ENCODE data around the gene CHST12.

CHST12 gene

GRCh38 chr7:2441430-2442058 lies 38.1 kb downstream of the CHST12 start:
- no peaks in the 10 kb centered on the region for H3K9me3 ChIP-seq (ENCODE audit: control insufficient read depth in 1 of 2, low read length in 2 of 2)
- H3K4me1 ChIP-seq (ENCODE audit: control insufficient read depth in 1 of 2, insufficient read depth in 2 of 2, low read length in 2 of 2) = peaks cover 14 to 19% of the 10 kb centered on the region in 2 donors
- no peak overlapping the region for H3K4me3 ChIP-seq (ENCODE audit: low read depth in 1 of 2, low read length in 2 of 2)
- H3K27me3 ChIP-seq (ENCODE audit: control insufficient read depth in 1 of 2, insufficient read depth in 2 of 2, low read length in 2 of 2) = no peaks in the 10 kb centered on the region
- H3K27ac ChIP-seq (ENCODE audit: low read depth, low read length) = no peak overlapping the region
- no peak overlapping the region for H3K9ac ChIP-seq (ENCODE audit: low read depth in 1 of 2, low read length in 2 of 2)
- no peaks in the 10 kb centered on the region for H3K36me3 ChIP-seq (ENCODE audit: control insufficient read depth in 1 of 2, insufficient read depth in 2 of 2, low read length in 2 of 2)

- H3K4me3 ChIP-seq (ENCODE audit: low read depth in 1 of 2, low read length in 2 of 2) = no peak overlapping the region
- H3K9me3 ChIP-seq (ENCODE audit: control insufficient read depth in 1 of 2, low read length in 2 of 2) = no peaks in the 10 kb centered on the region
- no peak overlapping the region for H3K9ac ChIP-seq (ENCODE audit: low read depth in 1 of 2, low read length in 2 of 2)
- H3K27ac ChIP-seq (ENCODE audit: low read depth, low read length) = no peak overlapping the region
- peaks cover 6 to 13% of the 10 kb centered on the region in 2 donors for H3K4me1 ChIP-seq (ENCODE audit: control insufficient read depth in 1 of 2, insufficient read depth in 2 of 2, low read length in 2 of 2)
- H3K27me3 ChIP-seq (ENCODE audit: control insufficient read depth in 1 of 2, insufficient read depth in 2 of 2, low read length in 2 of 2) = no peaks in the 10 kb centered on the region
- H3K36me3 ChIP-seq (ENCODE audit: control insufficient read depth in 1 of 2, insufficient read depth in 2 of 2, low read length in 2 of 2) = no peaks in the 10 kb centered on the region
Observed at GRCh38 chr7:2443491-2443890, 40.1 kb downstream of the CHST12 start.

- Histone ChIP-seq H3K36me3 (ENCODE audit: control insufficient read depth in 1 of 2, insufficient read depth in 2 of 2, low read length in 2 of 2) (no peaks in the 10 kb centered on the region), H3K9me3 (ENCODE audit: control insufficient read depth in 1 of 2, low read length in 2 of 2) (no peaks in the 10 kb centered on the region), H3K4me1 (ENCODE audit: control insufficient read depth in 1 of 2, insufficient read depth in 2 of 2, low read length in 2 of 2) (peaks cover 6 to 13% of the 10 kb centered on the region in 2 donors), H3K4me3 (ENCODE audit: low read depth in 1 of 2, low read length in 2 of 2) (no peak overlapping the region), H3K27me3 (ENCODE audit: control insufficient read depth in 1 of 2, insufficient read depth in 2 of 2, low read length in 2 of 2) (no peaks in the 10 kb centered on the region), H3K27ac (ENCODE audit: low read depth, low read length) (no peak overlapping the region), H3K9ac (ENCODE audit: low read depth in 1 of 2, low read length in 2 of 2) (no peak overlapping the region)
Observed at GRCh38 chr7:2444476-2444875, 41.1 kb downstream of the CHST12 start.

- Histone ChIP-seq H3K4me1 (ENCODE audit: control insufficient read depth in 1 of 2, insufficient read depth in 2 of 2, low read length in 2 of 2) (peaks cover 5 to 12% of the 10 kb centered on the region in 2 donors), H3K27me3 (ENCODE audit: control insufficient read depth in 1 of 2, insufficient read depth in 2 of 2, low read length in 2 of 2) (no peaks in the 10 kb centered on the region), H3K36me3 (ENCODE audit: control insufficient read depth in 1 of 2, insufficient read depth in 2 of 2, low read length in 2 of 2) (no peaks in the 10 kb centered on the region), H3K27ac (ENCODE audit: low read depth, low read length) (no peak overlapping the region), H3K9ac (ENCODE audit: low read depth in 1 of 2, low read length in 2 of 2) (no peak overlapping the region), H3K4me3 (ENCODE audit: low read depth in 1 of 2, low read length in 2 of 2) (no peak overlapping the region), H3K9me3 (ENCODE audit: control insufficient read depth in 1 of 2, low read length in 2 of 2) (no peaks in the 10 kb centered on the region)
Observed at GRCh38 chr7:2445047-2445446, 41.6 kb downstream of the CHST12 start.

GRCh38 chr7:2445898-2446555 lies 42.6 kb downstream of the CHST12 start:
- Histone ChIP-seq H3K27ac (ENCODE audit: low read depth, low read length) (no peak overlapping the region), H3K9me3 (ENCODE audit: control insufficient read depth in 1 of 2, low read length in 2 of 2) (no peaks in the 10 kb centered on the region), H3K36me3 (ENCODE audit: control insufficient read depth in 1 of 2, insufficient read depth in 2 of 2, low read length in 2 of 2) (no peaks in the 10 kb centered on the region), H3K4me3 (ENCODE audit: low read depth in 1 of 2, low read length in 2 of 2) (no peak overlapping the region), H3K9ac (ENCODE audit: low read depth in 1 of 2, low read length in 2 of 2) (no peak overlapping the region), H3K4me1 (ENCODE audit: control insufficient read depth in 1 of 2, insufficient read depth in 2 of 2, low read length in 2 of 2) (peaks cover 0 to 2% of the 10 kb centered on the region in 2 donors), H3K27me3 (ENCODE audit: control insufficient read depth in 1 of 2, insufficient read depth in 2 of 2, low read length in 2 of 2) (no peaks in the 10 kb centered on the region)

- Histone ChIP-seq H3K27ac (ENCODE audit: low read depth, low read length) (no peak overlapping the region), H3K27me3 (ENCODE audit: control insufficient read depth in 1 of 2, insufficient read depth in 2 of 2, low read length in 2 of 2) (no peaks in the 10 kb centered on the region), H3K4me3 (ENCODE audit: low read depth in 1 of 2, low read length in 2 of 2) (no peak overlapping the region), H3K9me3 (ENCODE audit: control insufficient read depth in 1 of 2, low read length in 2 of 2) (no peaks in the 10 kb centered on the region), H3K36me3 (ENCODE audit: control insufficient read depth in 1 of 2, insufficient read depth in 2 of 2, low read length in 2 of 2) (no peaks in the 10 kb centered on the region), H3K9ac (ENCODE audit: low read depth in 1 of 2, low read length in 2 of 2) (no peak overlapping the region), H3K4me1 (ENCODE audit: control insufficient read depth in 1 of 2, insufficient read depth in 2 of 2, low read length in 2 of 2) (peaks cover 2 to 6% of the 10 kb centered on the region in 2 donors)
Observed at GRCh38 chr7:2446676-2447075, 43.3 kb downstream of the CHST12 start.

- Histone ChIP-seq H3K4me3 (ENCODE audit: low read depth in 1 of 2, low read length in 2 of 2) (no peak overlapping the region), H3K4me1 (ENCODE audit: control insufficient read depth in 1 of 2, insufficient read depth in 2 of 2, low read length in 2 of 2) (peaks cover 7 to 11% of the 10 kb centered on the region in 2 donors), H3K9me3 (ENCODE audit: control insufficient read depth in 1 of 2, low read length in 2 of 2) (no peaks in the 10 kb centered on the region), H3K9ac (ENCODE audit: low read depth in 1 of 2, low read length in 2 of 2) (no peak overlapping the region), H3K36me3 (ENCODE audit: control insufficient read depth in 1 of 2, insufficient read depth in 2 of 2, low read length in 2 of 2) (no peaks in the 10 kb centered on the region), H3K27ac (ENCODE audit: low read depth, low read length) (no peak overlapping the region), H3K27me3 (ENCODE audit: control insufficient read depth in 1 of 2, insufficient read depth in 2 of 2, low read length in 2 of 2) (no peaks in the 10 kb centered on the region)
Observed at GRCh38 chr7:2450198-2451107, 47.0 kb downstream of the CHST12 start.

- Histone ChIP-seq H3K4me3 (ENCODE audit: low read depth in 1 of 2, low read length in 2 of 2) (peak overlapping the region; percentile 63 to 71), H3K9ac (ENCODE audit: low read depth in 1 of 2, low read length in 2 of 2) (peak overlapping the region; percentile 51 to 55), H3K36me3 (ENCODE audit: control insufficient read depth in 1 of 2, insufficient read depth in 2 of 2, low read length in 2 of 2) (no peaks in the 10 kb centered on the region), H3K4me1 (ENCODE audit: control insufficient read depth in 1 of 2, insufficient read depth in 2 of 2, low read length in 2 of 2) (peaks cover 7 to 11% of the 10 kb centered on the region in 2 donors), H3K27me3 (ENCODE audit: control insufficient read depth in 1 of 2, insufficient read depth in 2 of 2, low read length in 2 of 2) (no peaks in the 10 kb centered on the region), H3K27ac (ENCODE audit: low read depth, low read length) (no peak overlapping the region), H3K9me3 (ENCODE audit: control insufficient read depth in 1 of 2, low read length in 2 of 2) (no peaks in the 10 kb centered on the region)
Observed at GRCh38 chr7:2451171-2452073, 48.0 kb downstream of the CHST12 start.

GRCh38 chr7:2452074-2452507 lies 48.7 kb downstream of the CHST12 start:
- H3K27ac ChIP-seq (ENCODE audit: low read depth, low read length) = no peak overlapping the region
- H3K9me3 ChIP-seq (ENCODE audit: control insufficient read depth in 1 of 2, low read length in 2 of 2) = no peaks in the 10 kb centered on the region
- H3K27me3 ChIP-seq (ENCODE audit: control insufficient read depth in 1 of 2, insufficient read depth in 2 of 2, low read length in 2 of 2) = no peaks in the 10 kb centered on the region
- H3K36me3 ChIP-seq (ENCODE audit: control insufficient read depth in 1 of 2, insufficient read depth in 2 of 2, low read length in 2 of 2) = no peaks in the 10 kb centered on the region
- H3K4me1 ChIP-seq (ENCODE audit: control insufficient read depth in 1 of 2, insufficient read depth in 2 of 2, low read length in 2 of 2) = peaks cover 7 to 11% of the 10 kb centered on the region in 2 donors
- H3K4me3 ChIP-seq (ENCODE audit: low read depth in 1 of 2, low read length in 2 of 2) = peak overlapping the region; percentile 63 to 71
- H3K9ac ChIP-seq (ENCODE audit: low read depth in 1 of 2, low read length in 2 of 2) = peak overlapping the region; percentile 51 to 55

Data from duodenal mucosa (tissue), 2 donors.